AG10803 (cell line): ENCODE data around the gene PRSS56.
A peak's percentile ranks its signal among the peaks of the same experiment; 100 is the strongest.

Experiments used
- DNase-seq: peaks from one replicate; pipeline ENCODE4 v3.0.0; 2010; ENCODE audit warnings: low read depth
- H3K4me3 ChIP-seq: 2 replicates; pipeline ENCODE4 v1.5.1; 2011; ENCODE audit warnings: mild to moderate bottlenecking, low read length, control low read depth
- CTCF ChIP-seq: conservative IDR thresholded peaks from 2 replicates; pipeline ENCODE4 v1.5.1; 2011; ENCODE audit warnings: mild to moderate bottlenecking, low read length, control low read depth, inconsistent platforms

Gene PRSS56

GRCh38 chr2:232571026-232571474 is 50.9 kb downstream of the PRSS56 start:
- TF ChIP-seq CTCF: no peak
- no peak for DNase-seq
- no peak overlapping the region for H3K4me3 ChIP-seq

GRCh38 chr2:232573042-232573441 is 52.9 kb downstream of the PRSS56 start:
- no peak for TF ChIP-seq CTCF
- H3K4me3 ChIP-seq: no peak overlapping the region
- DNase-seq: no peak

- no peak overlapping the region for H3K4me3 ChIP-seq
- no peak for DNase-seq
- no peak for TF ChIP-seq CTCF
These were observed 53.7 kb downstream of the PRSS56 start for GRCh38 chr2:232573771-232574435.

- DNase-seq: peak; percentile 38
- H3K4me3 ChIP-seq: no peak overlapping the region
These were observed 54.7 kb downstream of the PRSS56 start for GRCh38 chr2:232574674-232575403.

More at GRCh38 chr2:232574674-232575403, 54.7 kb downstream of the PRSS56 start:
- TF ChIP-seq CTCF: no peak
